Endodermal cell (in vitro differentiated cells): Measurements from ENCODE around the gene CHRDL1. TPM values are rescaled to one million over a fixed set of nuclear protein-coding genes. Genes with fewer than 3 reads are reported as not detected.

ENCODE experiments used
- DNase-seq: peaks from one replicate; pipeline ENCODE4 v3.0.0-alpha.2; 2017
- H3K27ac ChIP-seq: 2 replicates; pipeline ENCODE4 v1.5.1; 2013; ENCODE audit warnings: mild to moderate bottlenecking, low read depth, low read length, moderate library complexity
- H3K27me3 ChIP-seq: 2 replicates; pipeline ENCODE4 v1.6.1; 2013; ENCODE audit warnings: mild to moderate bottlenecking, low read length, moderate library complexity; ENCODE audit not compliant: insufficient read depth, control insufficient read depth, poor library complexity, severe bottlenecking
- H3K36me3 ChIP-seq: 2 replicates; pipeline ENCODE4 v1.7.0; 2013; ENCODE audit warnings: mild to moderate bottlenecking, low read length, moderate library complexity; ENCODE audit not compliant: control insufficient read depth, insufficient read depth
- H3K4me1 ChIP-seq: one replicate; pipeline ENCODE4 v1.7.0; 2013; ENCODE audit warnings: low read length; ENCODE audit not compliant: control insufficient read depth, insufficient read depth
- H3K4me3 ChIP-seq: 2 replicates; pipeline ENCODE4 v1.5.1; 2013; ENCODE audit warnings: mild to moderate bottlenecking, low read length, moderate library complexity
- H3K9ac ChIP-seq: 2 replicates; pipeline ENCODE4 v1.6.1; 2013; ENCODE audit warnings: mild to moderate bottlenecking, low read length, moderate library complexity; ENCODE audit not compliant: poor library complexity, severe bottlenecking; ENCODE audit errors: extremely low read depth
- H3K9me3 ChIP-seq: 2 replicates; pipeline ENCODE4 v1.6.1; 2013; ENCODE audit warnings: mild to moderate bottlenecking, low read length, moderate library complexity; ENCODE audit not compliant: control insufficient read depth
- H3K27ac Mint-ChIP-seq: 2 replicates; pipeline ENCODE4 v1.8.0; 2020; ENCODE audit warnings: mixed read lengths
- H3K27me3 Mint-ChIP-seq: 2 replicates; pipeline ENCODE4 v1.8.0; 2021; ENCODE audit warnings: mild to moderate bottlenecking, mixed read lengths; ENCODE audit not compliant: insufficient read depth
- H3K36me3 Mint-ChIP-seq: 2 replicates; pipeline ENCODE4 v1.8.0; 2020; ENCODE audit warnings: low read depth, mixed read lengths
- H3K4me1 Mint-ChIP-seq: 2 replicates; pipeline ENCODE4 v1.8.0; 2020; ENCODE audit warnings: mixed read lengths
- H3K4me3 Mint-ChIP-seq: 2 replicates; pipeline ENCODE4 v1.8.0; 2020; ENCODE audit warnings: mild to moderate bottlenecking, moderate library complexity, mixed read lengths
- H3K9me3 Mint-ChIP-seq: 2 replicates; pipeline ENCODE4 v1.8.0; 2020; ENCODE audit warnings: mild to moderate bottlenecking, mixed read lengths
- WGBS, 2 experiments: methylation state at CpG; one replicate each; pipeline versions ENCODE4 v1.1.5 to v1.1.7; 2013; ENCODE audit warnings: missing lambda C conversion rate in 2 of 2, mixed read lengths in 1 of 2; ENCODE audit not compliant: insufficient coverage in 1 of 2, insufficient read length in 1 of 2; 5-methylcytosine and 5-hydroxymethylcytosine counted together
- total RNA-seq, 2 donors: library from RNA; stranded (reverse); fragmentation: NEBNext Ultra II Directional in 1 of 2; extraction: Animal tissue kit (Norgen Biotek cat#: 25700) in 1 of 2; gene quantifications; 2 replicates in 1 of 2; 3 replicates in 1 of 2; pipeline ENCODE4 v1.2.1, GENCODE V29; 2021
- TF ChIP-seq, protein P1 (sequence below): fragments of 200-600 bp; sonication (generic); conservative IDR thresholded peaks from 2 replicates; pipeline ENCODE4 v1.5.0; 2021; ENCODE audit warnings: antibody characterized with exemption, mild to moderate bottlenecking

Gene CHRDL1
- total RNA-seq, 2 donors from 2014 or later, result 2.2 to 3.6 TPM

GRCh38 chrX:110786486-110786885 lies 9.1 kb downstream of the CHRDL1 start:
- TF ChIP-seq, protein P1, sequence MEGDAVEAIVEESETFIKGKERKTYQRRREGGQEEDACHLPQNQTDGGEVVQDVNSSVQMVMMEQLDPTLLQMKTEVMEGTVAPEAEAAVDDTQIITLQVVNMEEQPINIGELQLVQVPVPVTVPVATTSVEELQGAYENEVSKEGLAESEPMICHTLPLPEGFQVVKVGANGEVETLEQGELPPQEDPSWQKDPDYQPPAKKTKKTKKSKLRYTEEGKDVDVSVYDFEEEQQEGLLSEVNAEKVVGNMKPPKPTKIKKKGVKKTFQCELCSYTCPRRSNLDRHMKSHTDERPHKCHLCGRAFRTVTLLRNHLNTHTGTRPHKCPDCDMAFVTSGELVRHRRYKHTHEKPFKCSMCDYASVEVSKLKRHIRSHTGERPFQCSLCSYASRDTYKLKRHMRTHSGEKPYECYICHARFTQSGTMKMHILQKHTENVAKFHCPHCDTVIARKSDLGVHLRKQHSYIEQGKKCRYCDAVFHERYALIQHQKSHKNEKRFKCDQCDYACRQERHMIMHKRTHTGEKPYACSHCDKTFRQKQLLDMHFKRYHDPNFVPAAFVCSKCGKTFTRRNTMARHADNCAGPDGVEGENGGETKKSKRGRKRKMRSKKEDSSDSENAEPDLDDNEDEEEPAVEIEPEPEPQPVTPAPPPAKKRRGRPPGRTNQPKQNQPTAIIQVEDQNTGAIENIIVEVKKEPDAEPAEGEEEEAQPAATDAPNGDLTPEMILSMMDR, result no peak
- Histone ChIP-seq H3K9me3 (no peaks in the 10 kb centered on the region), H3K4me1 (no peaks in the 10 kb centered on the region), H3K27me3 (no peaks in the 10 kb centered on the region), H3K9ac (no peak overlapping the region), H3K4me3 (no peak overlapping the region), H3K36me3 (no peaks in the 10 kb centered on the region), H3K27ac (no peak overlapping the region)
- Mint-ChIP-seq H3K4me3 (no peak overlapping the region), H3K4me1 (peaks cover 5% of the 10 kb centered on the region), H3K27ac (no peak overlapping the region), H3K36me3 (no peaks in the 10 kb centered on the region), H3K27me3 (no peaks in the 10 kb centered on the region), H3K9me3 (no peaks in the 10 kb centered on the region)
- DNase-seq, result no peak
- 100% methylated on average over 1 to 4 of the region's 4 CpGs for WGBS, 2 experiments

DNA sequence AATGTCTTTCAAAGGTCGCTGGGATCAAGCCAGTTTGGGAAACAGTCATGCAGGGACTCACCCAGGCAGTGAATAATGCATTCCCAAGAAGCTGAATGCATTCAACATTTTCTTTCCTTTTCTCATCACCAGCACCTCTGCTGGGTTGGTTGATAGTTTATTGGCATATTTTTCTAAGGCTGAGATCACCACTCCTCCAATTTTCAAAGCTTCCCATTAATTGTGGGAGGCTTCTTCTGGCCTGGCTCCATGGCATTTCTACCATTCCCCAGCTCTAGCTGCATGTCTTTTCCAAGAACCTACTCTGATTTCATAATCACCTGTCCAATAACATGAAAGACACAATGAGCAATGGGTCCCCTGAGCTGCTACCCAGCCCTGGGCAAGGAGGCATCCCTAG lies 35.8 kb downstream of the CHRDL1 start:
- DNase-seq, result no peak
- WGBS, 2 experiments, result 100% methylated on average over 1 of the region's 1 CpG; no CpG with 5 or more reads in 1 of the 2 experiments
- H3K4me3 ChIP-seq, result no peak overlapping the region
- H3K27ac ChIP-seq, result no peak overlapping the region
- Mint-ChIP-seq H3K27ac (no peak overlapping the region), H3K4me1 (no peaks in the 10 kb centered on the region), H3K9me3 (peaks cover 20% of the 10 kb centered on the region), H3K4me3 (no peak overlapping the region), H3K36me3 (peaks cover 3% of the 10 kb centered on the region), H3K27me3 (no peaks in the 10 kb centered on the region)
- H3K9ac ChIP-seq, result no peak overlapping the region
- no peaks in the 10 kb centered on the region for H3K4me1 ChIP-seq
- no peaks in the 10 kb centered on the region for H3K36me3 ChIP-seq
- H3K9me3 ChIP-seq, result no peaks in the 10 kb centered on the region
- no peaks in the 10 kb centered on the region for H3K27me3 ChIP-seq
- TF ChIP-seq, protein P1, result no peak

GRCh38 chrX:110758781-110759422 lies 36.7 kb downstream of the CHRDL1 start:
- no peaks in the 10 kb centered on the region for H3K27me3 ChIP-seq
- H3K36me3 Mint-ChIP-seq, result peaks cover 2% of the 10 kb centered on the region
- H3K4me1 Mint-ChIP-seq, result no peaks in the 10 kb centered on the region
- H3K27ac ChIP-seq, result no peak overlapping the region
- no peak overlapping the region for H3K4me3 ChIP-seq
- H3K4me3 Mint-ChIP-seq, result no peak overlapping the region
- H3K27me3 Mint-ChIP-seq, result no peaks in the 10 kb centered on the region
- no peak for DNase-seq
- H3K27ac Mint-ChIP-seq, result no peak overlapping the region
- peaks cover 11% of the 10 kb centered on the region for H3K9me3 Mint-ChIP-seq
- no peak overlapping the region for H3K9ac ChIP-seq
- H3K4me1 ChIP-seq, result no peaks in the 10 kb centered on the region
- TF ChIP-seq, protein P1, result no peak
- no peaks in the 10 kb centered on the region for H3K36me3 ChIP-seq
- 89 to 100% methylated on average over 1 to 7 of the region's 7 CpGs for WGBS, 2 experiments
- no peaks in the 10 kb centered on the region for H3K9me3 ChIP-seq
